ENCODE measurements around the gene CLEC4C. TPM values are rescaled to one million over a fixed set of nuclear protein-coding genes. Genes with fewer than 3 reads are reported as not detected.
"Not testable (repeated sequence)": the region's sequence is repeated elsewhere in the genome, so short reads cannot be mapped to it uniquely, and the experiment has no call there.

The CLEC4C gene, protein sequence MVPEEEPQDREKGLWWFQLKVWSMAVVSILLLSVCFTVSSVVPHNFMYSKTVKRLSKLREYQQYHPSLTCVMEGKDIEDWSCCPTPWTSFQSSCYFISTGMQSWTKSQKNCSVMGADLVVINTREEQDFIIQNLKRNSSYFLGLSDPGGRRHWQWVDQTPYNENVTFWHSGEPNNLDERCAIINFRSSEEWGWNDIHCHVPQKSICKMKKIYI
- total RNA-seq (not detected in 2 replicates), polyA plus RNA-seq (not detected in 2 replicates), polyA minus RNA-seq (ENCODE audit: low replicate concordance) (not detected in 2 replicates)
- not detected in 2 replicates for polyA plus RNA-seq (2012)

GRCh38 chr12:7747246-7747645 is at the start of gene CLEC4C:
CLEC4C (minus strand) TSS chr12:7747375; CDS start chr12:7747348, 27 bp downstream.
- Histone ChIP-seq H3K27ac (ENCODE audit: insufficient read depth, low read length) (no peak within 1 kb of the TSS), H3K79me2 (ENCODE audit: control insufficient read depth, insufficient read depth, low read length) (no peaks in the 10 kb centered on the region)

GRCh38 chr12:7793211-7793610 is 46.0 kb upstream of the CLEC4C start:
- no peak overlapping the region for H3K4me3 ChIP-seq (replicated peaks in 1 of 4; ENCODE audit: control extremely low read depth in 1 of 4, insufficient read depth in 1 of 4, low read depth in 3 of 4, low read length in 4 of 4)
- no peak overlapping the region for H3K4me2 ChIP-seq (ENCODE audit: extremely low read depth, insufficient read depth, low read length)
- H3K79me2 ChIP-seq (ENCODE audit: control insufficient read depth, insufficient read depth, low read length): no peaks in the 10 kb centered on the region
- H3K27me3 ChIP-seq (ENCODE audit: control insufficient read depth, insufficient read depth, low read length): peaks cover 1% of the 10 kb centered on the region
- no peaks in the 10 kb centered on the region for H3K9me3 ChIP-seq (ENCODE audit: control insufficient read depth, insufficient read depth, low read depth, low read length)
- no peaks in the 10 kb centered on the region for H3K4me1 ChIP-seq (ENCODE audit: control insufficient read depth, extremely low read depth, insufficient read depth, low read length)
- no peaks in the 10 kb centered on the region for H3K36me3 ChIP-seq (ENCODE audit: control insufficient read depth, insufficient read depth, low read length)
- no peak overlapping the region for H3K27ac ChIP-seq (ENCODE audit: insufficient read depth, low read length)
- no peak overlapping the region for H3K9ac ChIP-seq (ENCODE audit: insufficient read depth, low read length)
- TF ChIP-seq EZH2 (IDR thresholded peaks at IDR 0.05; ENCODE audit: low read length, missing control alignments) (no peak), CTCF (conservative IDR thresholded peaks at IDR 0.05 in 1 of 2, IDR thresholded peaks at IDR 0.05 in 1 of 2; ENCODE audit: low read depth in 1 of 2, low read length in 2 of 2) (no peak)
- H2AFZ ChIP-seq (ENCODE audit: low read length): no peak overlapping the region
- no peak for DNase-seq (ENCODE audit: low read depth in 2 of 2)
- H4K20me1 ChIP-seq (ENCODE audit: control insufficient read depth, extremely low read depth, insufficient read depth, low read length): no peaks in the 10 kb centered on the region

More at GRCh38 chr12:7747246-7747645, at the start of gene CLEC4C:
- DNase-seq (ENCODE audit: low read depth in 2 of 2): no peak
- H3K9me3 ChIP-seq (ENCODE audit: control insufficient read depth, insufficient read depth, low read depth, low read length): no peaks in the 10 kb centered on the region
- H4K20me1 ChIP-seq (ENCODE audit: control insufficient read depth, extremely low read depth, insufficient read depth, low read length): no peaks in the 10 kb centered on the region
- TF ChIP-seq EZH2 (IDR thresholded peaks at IDR 0.05; ENCODE audit: low read length, missing control alignments): no peak
- TF ChIP-seq CTCF (conservative IDR thresholded peaks at IDR 0.05 in 1 of 2, IDR thresholded peaks at IDR 0.05 in 1 of 2; ENCODE audit: low read depth in 1 of 2, low read length in 2 of 2): no peak
- no peak within 1 kb of the TSS for H2AFZ ChIP-seq (ENCODE audit: low read length)
- H3K4me2 ChIP-seq (ENCODE audit: extremely low read depth, insufficient read depth, low read length): no peak within 1 kb of the TSS
- no peaks in the 10 kb centered on the region for H3K36me3 ChIP-seq (ENCODE audit: control insufficient read depth, insufficient read depth, low read length)
- H3K4me3 ChIP-seq (replicated peaks in 1 of 4; ENCODE audit: control extremely low read depth in 1 of 4, insufficient read depth in 1 of 4, low read depth in 3 of 4, low read length in 4 of 4): no peak within 1 kb of the TSS
- H3K4me1 ChIP-seq (ENCODE audit: control insufficient read depth, extremely low read depth, insufficient read depth, low read length): no peaks in the 10 kb centered on the region
- no peaks in the 10 kb centered on the region for H3K27me3 ChIP-seq (ENCODE audit: control insufficient read depth, insufficient read depth, low read length)
- H3K9ac ChIP-seq (ENCODE audit: insufficient read depth, low read length): no peak within 1 kb of the TSS

- H2AFZ ChIP-seq (ENCODE audit: low read length); H4K20me1 ChIP-seq (ENCODE audit: control insufficient read depth, extremely low read depth, insufficient read depth, low read length); H3K36me3 ChIP-seq (ENCODE audit: control insufficient read depth, insufficient read depth, low read length); H3K4me3 ChIP-seq (replicated peaks in 1 of 4; ENCODE audit: control extremely low read depth in 1 of 4, insufficient read depth in 1 of 4, low read depth in 3 of 4, low read length in 4 of 4); H3K27ac ChIP-seq (ENCODE audit: insufficient read depth, low read length); H3K4me2 ChIP-seq (ENCODE audit: extremely low read depth, insufficient read depth, low read length); H3K9me3 ChIP-seq (ENCODE audit: control insufficient read depth, insufficient read depth, low read depth, low read length); H3K9ac ChIP-seq (ENCODE audit: insufficient read depth, low read length); H3K4me1 ChIP-seq (ENCODE audit: control insufficient read depth, extremely low read depth, insufficient read depth, low read length); DNase-seq (ENCODE audit: low read depth in 2 of 2); H3K27me3 ChIP-seq (ENCODE audit: control insufficient read depth, insufficient read depth, low read length); H3K79me2 ChIP-seq (ENCODE audit: control insufficient read depth, insufficient read depth, low read length): not testable (repeated sequence)
These were observed 41.8 kb upstream of the CLEC4C start, which contains the start of gene NANOG for GRCh38 chr12:7788884-7789528. NANOG (plus strand) TSS chr12:7789402; CDS start chr12:7789615, 213 bp downstream.
